GM19468 (cell line): ENCODE data around the gene FBXO31.
"Not testable (repeated sequence)": the region's sequence is repeated elsewhere in the genome, so short reads cannot be mapped to it uniquely, and the experiment has no call there.

Experiments
- ATAC-seq: cut with Tn5 transposase; IDR thresholded peaks from one replicate; pipeline ENCODE4 v1.9.1; 2021; ENCODE audit warnings: mild to moderate bottlenecking, moderate library complexity, moderate number of reproducible peaks; ENCODE audit not compliant: unreplicated experiment; ENCODE audit errors: extremely low read depth

The FBXO31 gene

GRCh38 chr16:87388818-87389134, 5.2 kb upstream of the FBXO31 start:
- no peak for ATAC-seq

GRCh38 chr16:87387942-87388817, 4.6 kb upstream of the FBXO31 start:
- ATAC-seq: peak; percentile 39

GRCh38 chr16:87384875-87385167, 1.2 kb upstream of the FBXO31 start:
- ATAC-seq: not testable (repeated sequence)

- ATAC-seq: no peak
Observed at GRCh38 chr16:87384162-87384874, 742 bp upstream of the FBXO31 start.

GRCh38 chr16:87382023-87382785, 1.4 kb downstream of the FBXO31 start:
- ATAC-seq: no peak

- no peak for ATAC-seq
Observed at GRCh38 chr16:87380881-87381280, 2.7 kb downstream of the FBXO31 start.

- no peak for ATAC-seq
Observed at GRCh38 chr16:87380403-87380802, 3.2 kb downstream of the FBXO31 start.

GRCh38 chr16:87379312-87379752, 4.2 kb downstream of the FBXO31 start:
- not testable (repeated sequence) for ATAC-seq

- ATAC-seq: no peak
Observed at GRCh38 chr16:87376660-87377059, 6.9 kb downstream of the FBXO31 start.

- ATAC-seq: no peak
Observed at GRCh38 chr16:87375426-87376135, 8.0 kb downstream of the FBXO31 start.

GRCh38 chr16:87374313-87374712, 9.3 kb downstream of the FBXO31 start:
- no peak for ATAC-seq

- ATAC-seq: no peak
Observed at GRCh38 chr16:87372305-87372704, 11.3 kb downstream of the FBXO31 start.

GRCh38 chr16:87371261-87371866, 12.2 kb downstream of the FBXO31 start:
- no peak for ATAC-seq

GRCh38 chr16:87369796-87370719, 13.5 kb downstream of the FBXO31 start:
- ATAC-seq: no peak

GRCh38 chr16:87369117-87369765, 14.3 kb downstream of the FBXO31 start:
- ATAC-seq: no peak

- no peak for ATAC-seq
Observed at GRCh38 chr16:87368029-87368770, 15.4 kb downstream of the FBXO31 start.

GRCh38 chr16:87367529-87367928, 16.0 kb downstream of the FBXO31 start:
- ATAC-seq: no peak

GRCh38 chr16:87366930-87367329, 16.6 kb downstream of the FBXO31 start:
- no peak for ATAC-seq
